ENCODE results near the gene MRPL40.

GRCh38 chr22:19464975-19465374, 32.6 kb downstream of the MRPL40 start:
- TF ChIP-seq EZH2phosphoT487 (IDR thresholded peaks at IDR 0.05; ENCODE audit: low read length) (no peak), EZH2 (optimal IDR thresholded peaks at IDR 0.05; ENCODE audit: low read depth, low read length) (no peak), CTCF (IDR thresholded peaks at IDR 0.05; ENCODE audit: low read length) (no peak)

All from MM.1S (cell line).